GM12878 (cell line): ENCODE measurements around the gene NOP9. TPM values are rescaled to one million over a fixed set of nuclear protein-coding genes. Genes with fewer than 3 reads are reported as not detected.

Source experiments
- ATAC-seq: fragments of 200-7000 bp; cut with Tn5 transposase; 3 replicates; pipeline ENCODE4 v1.9.1; 2020; ENCODE audit warnings: mild to moderate bottlenecking, moderate library complexity
- BruUV-seq: library from RNA; stranded (reverse); fragments of 400-500 nt; replicated peaks from 2 replicates; lab custom pipeline; 2021; lab: Mats Ljungman, UMichigan
- CTCF ChIA-PET: fragments of 300-600 bp; sonication (Branson Sonifier 250); formaldehyde crosslinking; extraction: SDS; loops from one replicate; lab custom pipeline; 2021; ENCODE audit warnings: inconsistent platforms; lab: Yijun Ruan, JAX
- POLR2A ChIA-PET: fragments of 350-600 bp; formaldehyde crosslinking; extraction: SDS; loops from one replicate; lab custom pipeline; 2021; ENCODE audit warnings: inconsistent platforms; lab: Charles Lee
- RAD21 ChIA-PET: fragments of 300-600 bp; sonication (Branson Sonifier 250); formaldehyde crosslinking; loops from one replicate; lab custom pipeline; 2023; ENCODE audit warnings: antibody characterized with exemption; ENCODE audit not compliant: unreplicated experiment; lab: Charles Lee
- SMC1A ChIA-PET: fragments of 300-600 bp; sonication (Branson Sonifier 250); formaldehyde crosslinking; loops from one replicate; lab custom pipeline; 2023; ENCODE audit not compliant: unreplicated experiment, uncharacterized antibody; lab: Charles Lee
- DNase-seq: peaks from one replicate; pipeline ENCODE4 v3.0.0-alpha.2; 2011; ENCODE audit warnings: low read depth, low spot score
- FAIRE-seq: peaks from 3 replicates; lab custom pipeline; 2011; peaks lifted over from hg19 to GRCh38; lab: Jason Lieb, UNC
- H2AFZ ChIP-seq: 2 replicates; pipeline ENCODE4 v1.6.0; 2011; ENCODE audit warnings: low read depth, low read length, control low read depth; ENCODE audit not compliant: control insufficient read depth
- H3K27ac ChIP-seq: 2 replicates; pipeline ENCODE4 v1.5.1; 2011; ENCODE audit warnings: control low read depth; ENCODE audit not compliant: control insufficient read depth, insufficient read depth
- H3K27me3 ChIP-seq, 2 experiments: replicated peaks in 1 of 2; 2 replicates each; pipeline versions ENCODE4 v1.6.0 to v1.6.1; 2011; ENCODE audit warnings: low read length in 1 of 2; ENCODE audit not compliant: control insufficient read depth in 2 of 2, insufficient read depth in 2 of 2
- H3K36me3 ChIP-seq, 2 experiments: 2 replicates each; pipeline ENCODE4 v1.5.1; 2011; ENCODE audit warnings: low read length in 1 of 2; ENCODE audit not compliant: control insufficient read depth in 2 of 2, insufficient read depth in 2 of 2
- H3K4me1 ChIP-seq: 2 replicates; pipeline ENCODE4 v1.6.1; 2011; ENCODE audit warnings: mild to moderate bottlenecking, low read length, moderate library complexity, mixed read lengths; ENCODE audit not compliant: control insufficient read depth, insufficient read depth
- H3K4me2 ChIP-seq: 2 replicates; pipeline ENCODE4 v1.6.0; 2011; ENCODE audit warnings: control low read depth; ENCODE audit not compliant: control insufficient read depth, insufficient read depth
- H3K4me3 ChIP-seq: fragments of 200-600 bp; sonication (generic); 2 replicates; pipeline ENCODE4 v1.5.1; 2016
- H3K79me2 ChIP-seq: 2 replicates; pipeline ENCODE4 v1.6.0; 2011; ENCODE audit warnings: low read length; ENCODE audit not compliant: control insufficient read depth, insufficient read depth
- H3K9ac ChIP-seq: 2 replicates; pipeline ENCODE4 v1.8.0; 2011; ENCODE audit warnings: low read length, control low read depth, mixed read lengths; ENCODE audit not compliant: control insufficient read depth, insufficient read depth
- H3K9me3 ChIP-seq: replicated peaks from 3 replicates; pipeline ENCODE4 v1.5.1; 2011; ENCODE audit warnings: mild to moderate bottlenecking, low read length; ENCODE audit not compliant: control insufficient read depth, insufficient read depth
- H4K20me1 ChIP-seq: 2 replicates; pipeline ENCODE4 v1.6.0; 2011; ENCODE audit not compliant: control insufficient read depth, insufficient read depth
- BACH1 ChIP-seq: fragments of 450-650 bp; IDR thresholded peaks from 2 replicates; pipeline ENCODE4 v1.6.1; 2017; ENCODE audit warnings: mild to moderate bottlenecking, borderline replicate concordance
- CEBPB ChIP-seq, 2 experiments: fragments of 150-350 bp in 1 of 2; IDR thresholded peaks; 2 replicates each; pipeline ENCODE4 v1.6.1; 2012 to 2014; ENCODE audit warnings: low read depth in 2 of 2, low read length in 2 of 2, borderline replicate concordance in 1 of 2, inconsistent platforms in 1 of 2
- MEF2A ChIP-seq: IDR thresholded peaks from 2 replicates; pipeline ENCODE4 v1.6.1; 2011; ENCODE audit warnings: low read depth, mild to moderate bottlenecking, low read length, moderate library complexity; ENCODE audit not compliant: insufficient read depth
- NFIC ChIP-seq: IDR thresholded peaks from 2 replicates; pipeline ENCODE4 v1.6.1; 2012; ENCODE audit warnings: low read depth, mild to moderate bottlenecking, inconsistent platforms, low read length, moderate library complexity
- SIN3A ChIP-seq: IDR thresholded peaks from 2 replicates; pipeline ENCODE4 v1.6.1; 2012; ENCODE audit warnings: low read depth, low read length, improper control_type of control experiment
- SMAD5 ChIP-seq: IDR thresholded peaks from 2 replicates; pipeline ENCODE4 v1.6.1; 2016; ENCODE audit warnings: antibody characterized with exemption, low read depth
- SREBF1 ChIP-seq: IDR thresholded peaks from 2 replicates; pipeline ENCODE4 v1.6.1; 2012; ENCODE audit warnings: mild to moderate bottlenecking, low read length
- SUZ12 ChIP-seq: fragments of 200-600 bp; sonication (generic); IDR thresholded peaks from one replicate; pipeline ENCODE4 v1.6.1; 2018; ENCODE audit warnings: antibody characterized with exemption, mild to moderate bottlenecking; ENCODE audit not compliant: unreplicated experiment
- YY1 ChIP-seq: IDR thresholded peaks from 2 replicates; pipeline ENCODE4 v1.6.1; 2011; ENCODE audit warnings: low read depth, mild to moderate bottlenecking, low read length
- WGBS: methylation state at CpG from one replicate; pipeline ENCODE4 v1.1.6; 2016; ENCODE audit warnings: low lambda C conversion rate; ENCODE audit not compliant: insufficient replicate concordance, insufficient coverage; ENCODE audit errors: missing lambda C conversion rate; 5-methylcytosine and 5-hydroxymethylcytosine counted together
- in situ Hi-C: fragments of 300-500 bp; cut with MboI; formaldehyde crosslinking; loops from 9 replicates; pipeline ENCODE4 v1.14.3; 2018; ENCODE audit warnings: mixed read lengths
- intact Hi-C: fragments of 100-400 bp; cut with micrococcal nuclease; formaldehyde crosslinking; loops from one replicate; pipeline ENCODE4 v1.14.2; 2022; ENCODE audit not compliant: unreplicated experiment
- polyA plus RNA-seq, 11 experiments: library from polyadenylated mRNA; depleted of rRNA in 4 of 11; unstranded in 6 of 11; stranded (reverse) in 5 of 11; fragments of >200 nt; fragmentation: Nextera tagmentation in 4 of 11; fragmentation: Illumina TruSeq in 1 of 11; extraction: Ambion mirVana in 4 of 11; extraction: Trizol in 1 of 11; gene quantifications; 1 replicate in 1 of 11; 2 replicates in 10 of 11; pipeline versions ENCODE4 v1.2.1 to v1.2.3, GENCODE V29; 2011 to 2016; ENCODE audit warnings: inconsistent platforms in 2 of 11, missing spikeins in 2 of 11, low read depth in 1 of 11
- total RNA-seq, 4 experiments: library from RNA; depleted of rRNA in 3 of 4; stranded (reverse); fragments of >200 nt in 3 of 4; fragmentation: Illumina TruSeq in 1 of 4; extraction: Trizol in 1 of 4; gene quantifications; 2 replicates each; pipeline versions ENCODE4 v1.2.1 to v1.2.3, GENCODE V29; 2013 to 2021

NOP9 gene
- total and polyA plus RNA-seq, 10 of the 15 experiments (the other 5 are each of a cell fraction or from before 2014, with no cell fraction given): 2.4 to 43.9 (median 20.3) TPM

DNA sequence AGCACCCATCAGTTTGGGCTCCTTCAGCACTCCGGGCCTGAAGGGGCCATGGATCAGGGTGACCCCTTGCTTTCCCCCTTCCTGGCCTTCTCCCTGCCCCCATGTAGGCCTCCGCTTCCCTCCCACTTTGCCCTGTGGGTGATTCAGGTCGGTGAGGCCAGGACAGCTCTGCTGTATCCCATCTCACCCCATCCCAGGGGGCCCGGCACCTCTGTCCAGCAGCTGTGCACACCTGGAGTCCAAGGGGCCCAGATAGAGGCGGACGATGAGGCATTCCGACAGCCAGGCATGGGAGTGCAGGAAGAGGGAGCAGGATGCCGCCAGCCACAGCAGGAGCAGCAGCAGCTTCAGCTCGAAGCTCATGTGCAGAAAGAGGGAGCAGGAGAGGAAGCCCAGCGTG lies 23.0 kb downstream of the NOP9 start:
- ChIA-PET RAD21 (no interaction called here), POLR2A (interaction anchor here (0.6 to 1.5 kb wide), 2 partner anchors 9 to 66 kb away, joined by 3 to 4 read pairs; no protein-coding TSS in a partner anchor), SMC1A (interaction anchor here (1.0 kb wide), 1 partner anchor 17 kb away, joined by 3 read pairs; the partner anchor contains the start of gene RIPK3), CTCF (interaction anchor here (1.7 to 3.3 kb wide), 3 partner anchors 10 to 109 kb away, joined by 7 to 19 read pairs (median 8); partner anchors contain the start of gene CIDEB)
- H3K4me1 ChIP-seq: no peaks in the 10 kb centered on the region
- no peak overlapping the region for H3K9ac ChIP-seq
- H3K79me2 ChIP-seq: no peaks in the 10 kb centered on the region
- no peak overlapping the region for H3K27ac ChIP-seq
- no peak for DNase-seq
- no peak for ATAC-seq
- no TSS peak for BruUV-seq
- no peak overlapping the region for H3K4me2 ChIP-seq
- no peaks in the 10 kb centered on the region; the same call in 1 of the 2 replicates for H4K20me1 ChIP-seq
- no peaks in the 10 kb centered on the region for H3K9me3 ChIP-seq
- FAIRE-seq: no peak
- intact Hi-C loops (no loop called here), in situ Hi-C loops (no loop called here)
- H3K27me3 ChIP-seq: no peaks in the 10 kb centered on the region
- no peak overlapping the region for H3K4me3 ChIP-seq
- H3K36me3 ChIP-seq: no peaks in the 10 kb centered on the region
- no peak overlapping the region for H2AFZ ChIP-seq
- 46% methylated on average over 9 of the region's 10 CpGs for WGBS
- TF ChIP-seq MEF2A: no peak
- TF ChIP-seq SUZ12: no peak
- no peak for TF ChIP-seq NFIC
- no peak for TF ChIP-seq SMAD5
- no peak for TF ChIP-seq SIN3A
- no peak for TF ChIP-seq BACH1
- TF ChIP-seq CEBPB (IDR thresholded peaks at IDR 0.05; ENCODE audit: borderline replicate concordance in 1 of 2, low read depth in 2 of 2, low read length in 2 of 2): no peak
- TF ChIP-seq SREBF1: no peak
- TF ChIP-seq YY1: no peak
